Prostate gland (tissue), 2 donors: Measurements from ENCODE around the gene ERMP1.

Source experiments
- POLR2A ChIP-seq: fragments of 450-650 bp; IDR thresholded peaks from one replicate; pipeline ENCODE4 v1.6.1; 2016; ENCODE audit warnings: antibody characterized with exemption, mild to moderate bottlenecking
- TF ChIP-seq, protein P1 (sequence below), 4 experiments: fragments of 200-600 bp in 2 of 4; fragments of 450-650 bp in 2 of 4; sonication (generic) in 2 of 4; IDR thresholded peaks; 1 replicate in 3 of 4; 2 replicates in 1 of 4; pipeline ENCODE4 v1.5.1; 2016 to 2019; ENCODE audit warnings: antibody characterized with exemption in 4 of 4, mild to moderate bottlenecking in 2 of 4, moderate library complexity in 2 of 4

- TF ChIP-seq POLR2A = no peak
- TF ChIP-seq, protein P1, sequence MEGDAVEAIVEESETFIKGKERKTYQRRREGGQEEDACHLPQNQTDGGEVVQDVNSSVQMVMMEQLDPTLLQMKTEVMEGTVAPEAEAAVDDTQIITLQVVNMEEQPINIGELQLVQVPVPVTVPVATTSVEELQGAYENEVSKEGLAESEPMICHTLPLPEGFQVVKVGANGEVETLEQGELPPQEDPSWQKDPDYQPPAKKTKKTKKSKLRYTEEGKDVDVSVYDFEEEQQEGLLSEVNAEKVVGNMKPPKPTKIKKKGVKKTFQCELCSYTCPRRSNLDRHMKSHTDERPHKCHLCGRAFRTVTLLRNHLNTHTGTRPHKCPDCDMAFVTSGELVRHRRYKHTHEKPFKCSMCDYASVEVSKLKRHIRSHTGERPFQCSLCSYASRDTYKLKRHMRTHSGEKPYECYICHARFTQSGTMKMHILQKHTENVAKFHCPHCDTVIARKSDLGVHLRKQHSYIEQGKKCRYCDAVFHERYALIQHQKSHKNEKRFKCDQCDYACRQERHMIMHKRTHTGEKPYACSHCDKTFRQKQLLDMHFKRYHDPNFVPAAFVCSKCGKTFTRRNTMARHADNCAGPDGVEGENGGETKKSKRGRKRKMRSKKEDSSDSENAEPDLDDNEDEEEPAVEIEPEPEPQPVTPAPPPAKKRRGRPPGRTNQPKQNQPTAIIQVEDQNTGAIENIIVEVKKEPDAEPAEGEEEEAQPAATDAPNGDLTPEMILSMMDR (IDR thresholded peaks at IDR 0.05) = no peak
Measured at GRCh38 chr9:5825223-5825622, 7.7 kb downstream of the ERMP1 start.
